GM10248 (cell line): ENCODE measurements around the gene HERC2.

ENCODE experiments used
- CTCF ChIA-PET: fragments of 300-600 bp; sonication (Branson Sonifier 250); formaldehyde crosslinking; extraction: SDS; loops from one replicate; lab custom pipeline; 2021; ENCODE audit warnings: antibody characterized with exemption; lab: Yijun Ruan, JAX
- POLR2A ChIA-PET: fragments of 350-650 bp; sonication (Branson Sonifier 250); formaldehyde crosslinking; extraction: SDS; loops from one replicate; lab custom pipeline; 2020; ENCODE audit warnings: antibody characterized with exemption; lab: Yijun Ruan, JAX
- DNase-seq: peaks from one replicate; pipeline ENCODE4 v3.0.0; 2012; ENCODE audit errors: extremely low spot score
- TF ChIP-seq, protein P1 (sequence below): IDR thresholded peaks from 2 replicates; pipeline ENCODE4 v1.5.1; 2012; ENCODE audit warnings: mild to moderate bottlenecking, low read depth; ENCODE audit errors: extremely low read depth, missing control alignments, control extremely low read depth

Gene HERC2

DNA sequence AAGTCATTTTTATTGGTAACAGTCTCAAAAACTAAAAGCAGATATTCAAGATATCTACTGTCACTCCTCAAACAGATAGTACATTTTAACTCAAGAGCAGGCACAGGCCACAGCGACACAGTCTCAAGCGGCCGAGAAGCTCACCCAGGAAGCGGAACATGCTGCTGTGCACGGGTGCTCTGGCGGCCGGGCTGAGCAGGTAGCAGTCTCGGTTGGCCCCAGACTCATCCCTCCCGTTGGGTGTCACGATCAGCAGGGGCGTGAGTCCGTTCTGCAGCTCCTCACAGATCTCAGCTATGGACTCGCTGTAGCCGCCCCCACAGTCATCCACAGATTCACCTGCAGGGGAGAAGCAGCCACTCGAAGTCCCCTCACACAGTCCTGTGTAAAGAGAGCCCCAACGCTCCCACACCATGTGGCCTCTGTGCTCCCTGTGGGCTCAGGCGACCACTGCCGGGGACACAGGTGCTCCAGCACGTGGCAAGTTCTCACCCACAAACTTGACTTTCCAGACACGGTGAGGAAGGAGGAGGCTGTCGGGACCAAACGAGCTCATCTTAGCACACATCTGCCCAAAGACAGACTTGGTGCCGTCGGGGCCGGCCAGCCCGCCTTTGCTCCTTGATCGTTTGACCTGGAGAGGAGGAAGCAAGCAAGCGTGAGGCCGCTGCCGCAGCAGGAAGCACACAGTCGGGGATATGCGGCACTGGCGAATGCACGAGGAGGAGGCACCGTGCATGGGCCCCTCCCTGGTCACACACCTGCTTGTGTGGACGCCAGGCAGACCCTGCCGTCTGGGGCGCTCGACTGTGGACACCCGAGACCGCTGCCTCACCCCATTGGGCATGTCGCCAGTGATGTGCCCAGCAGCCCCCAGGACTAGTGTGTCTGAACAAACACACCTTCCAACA is 205.2 kb downstream of the HERC2 start:
- POLR2A ChIA-PET, result no interaction called here
- no peak for DNase-seq
- CTCF ChIA-PET, result interaction anchor here (1.1 to 2.2 kb wide), 2 partner anchors 9 to 12 kb away, joined by 3 to 8 read pairs; no protein-coding TSS in a partner anchor
- TF ChIP-seq, protein P1, sequence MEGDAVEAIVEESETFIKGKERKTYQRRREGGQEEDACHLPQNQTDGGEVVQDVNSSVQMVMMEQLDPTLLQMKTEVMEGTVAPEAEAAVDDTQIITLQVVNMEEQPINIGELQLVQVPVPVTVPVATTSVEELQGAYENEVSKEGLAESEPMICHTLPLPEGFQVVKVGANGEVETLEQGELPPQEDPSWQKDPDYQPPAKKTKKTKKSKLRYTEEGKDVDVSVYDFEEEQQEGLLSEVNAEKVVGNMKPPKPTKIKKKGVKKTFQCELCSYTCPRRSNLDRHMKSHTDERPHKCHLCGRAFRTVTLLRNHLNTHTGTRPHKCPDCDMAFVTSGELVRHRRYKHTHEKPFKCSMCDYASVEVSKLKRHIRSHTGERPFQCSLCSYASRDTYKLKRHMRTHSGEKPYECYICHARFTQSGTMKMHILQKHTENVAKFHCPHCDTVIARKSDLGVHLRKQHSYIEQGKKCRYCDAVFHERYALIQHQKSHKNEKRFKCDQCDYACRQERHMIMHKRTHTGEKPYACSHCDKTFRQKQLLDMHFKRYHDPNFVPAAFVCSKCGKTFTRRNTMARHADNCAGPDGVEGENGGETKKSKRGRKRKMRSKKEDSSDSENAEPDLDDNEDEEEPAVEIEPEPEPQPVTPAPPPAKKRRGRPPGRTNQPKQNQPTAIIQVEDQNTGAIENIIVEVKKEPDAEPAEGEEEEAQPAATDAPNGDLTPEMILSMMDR, result no peak

DNA sequence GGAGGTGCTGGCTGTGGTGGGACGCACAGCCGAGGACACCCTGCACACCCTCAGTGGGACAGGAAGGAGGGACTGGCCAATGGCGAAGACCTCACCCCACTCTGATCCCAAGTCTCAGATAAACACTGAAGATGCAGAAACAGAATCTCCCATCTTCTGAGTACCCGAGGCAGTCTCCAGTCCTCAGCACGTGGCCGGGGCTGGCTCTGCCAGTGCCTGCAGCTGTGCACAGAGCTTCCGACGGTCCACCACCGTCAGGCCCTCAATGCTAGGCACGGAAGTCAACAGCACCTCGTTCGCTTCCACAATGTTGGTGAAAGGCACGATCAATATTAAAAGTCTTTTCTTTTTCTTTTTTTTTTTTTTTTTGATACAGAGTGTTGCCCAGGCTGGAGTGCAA is 206.1 kb downstream of the HERC2 start:
- TF ChIP-seq, protein P1, result no peak
- no peak for DNase-seq
- POLR2A ChIA-PET, result no interaction called here
- CTCF ChIA-PET, result interaction anchor here (0.8 to 1.1 kb wide), 2 partner anchors 10 to 13 kb away, joined by 3 read pairs; no protein-coding TSS in a partner anchor

DNA sequence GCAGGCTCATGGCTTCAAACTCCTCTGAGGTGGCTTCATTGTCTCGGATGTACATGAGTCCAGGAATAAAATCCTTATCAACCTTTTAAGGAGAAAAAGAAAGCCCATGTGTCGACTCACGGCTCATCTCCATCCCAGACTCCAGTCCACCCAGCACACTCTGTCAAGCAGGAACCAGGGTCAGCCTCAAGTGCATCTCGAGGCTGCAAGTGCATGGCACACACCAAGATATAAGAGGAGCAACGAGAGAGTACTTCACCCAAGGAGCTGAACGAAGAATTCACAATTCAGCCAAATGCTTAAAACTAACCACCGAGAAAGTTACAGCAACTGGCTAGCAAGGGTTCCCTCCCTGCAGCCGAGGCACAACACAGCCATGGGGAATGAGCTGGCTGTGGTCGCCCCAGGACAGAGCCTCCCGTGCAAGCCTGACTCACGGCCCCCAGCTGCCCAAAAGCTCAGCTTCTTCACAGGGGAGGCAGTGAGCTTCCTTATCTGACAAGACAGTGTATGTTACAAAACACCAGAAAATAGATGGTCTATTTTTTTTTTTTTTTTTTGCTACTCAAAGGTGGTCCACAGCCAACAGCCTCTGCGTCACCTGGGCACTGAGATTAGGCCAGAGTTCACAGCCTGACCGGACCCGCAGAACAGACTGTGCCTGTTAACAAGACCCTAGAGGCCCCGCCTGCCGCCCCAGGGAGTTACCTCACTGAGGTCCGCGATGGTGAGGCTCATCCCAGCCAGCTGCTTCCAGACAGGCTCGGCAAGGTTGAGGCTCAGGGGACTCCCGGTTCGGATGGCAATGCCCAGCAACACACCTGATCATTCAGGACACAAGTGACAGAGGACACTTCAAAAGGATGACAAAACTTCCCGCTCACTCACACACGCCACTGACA is 207.0 kb downstream of the HERC2 start:
- CTCF ChIA-PET, result interaction anchor here (0.8 to 1.7 kb wide), 2 partner anchors 11 kb away, joined by 3 to 9 read pairs; no protein-coding TSS in a partner anchor
- no peak for DNase-seq
- POLR2A ChIA-PET, result no interaction called here
- TF ChIP-seq, protein P1, result no peak

DNA sequence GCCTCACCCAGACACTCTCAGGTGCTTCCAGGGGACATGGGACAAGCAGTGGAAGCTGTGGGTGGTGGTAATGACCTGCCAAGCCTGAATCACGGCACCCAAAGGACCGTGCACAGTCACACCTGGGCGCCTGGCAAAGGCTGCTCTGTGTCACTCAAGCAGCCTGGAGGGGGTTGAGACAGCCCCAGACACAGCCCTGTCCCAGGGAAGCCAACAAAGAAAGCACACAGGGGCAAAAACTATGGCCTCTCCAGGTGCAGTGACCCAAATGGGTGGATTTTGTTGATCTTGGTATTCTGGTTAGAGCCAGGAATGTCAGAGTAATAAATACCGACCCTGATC is 207.9 kb downstream of the HERC2 start:
- DNase-seq, result no peak
- CTCF ChIA-PET, result interaction anchor here (0.8 to 1.7 kb wide), 2 partner anchors 12 to 15 kb away, joined by 4 to 9 read pairs; partner anchors contain the start of gene OCA2
- POLR2A ChIA-PET, result no interaction called here
- TF ChIP-seq, protein P1, result no peak

DNA sequence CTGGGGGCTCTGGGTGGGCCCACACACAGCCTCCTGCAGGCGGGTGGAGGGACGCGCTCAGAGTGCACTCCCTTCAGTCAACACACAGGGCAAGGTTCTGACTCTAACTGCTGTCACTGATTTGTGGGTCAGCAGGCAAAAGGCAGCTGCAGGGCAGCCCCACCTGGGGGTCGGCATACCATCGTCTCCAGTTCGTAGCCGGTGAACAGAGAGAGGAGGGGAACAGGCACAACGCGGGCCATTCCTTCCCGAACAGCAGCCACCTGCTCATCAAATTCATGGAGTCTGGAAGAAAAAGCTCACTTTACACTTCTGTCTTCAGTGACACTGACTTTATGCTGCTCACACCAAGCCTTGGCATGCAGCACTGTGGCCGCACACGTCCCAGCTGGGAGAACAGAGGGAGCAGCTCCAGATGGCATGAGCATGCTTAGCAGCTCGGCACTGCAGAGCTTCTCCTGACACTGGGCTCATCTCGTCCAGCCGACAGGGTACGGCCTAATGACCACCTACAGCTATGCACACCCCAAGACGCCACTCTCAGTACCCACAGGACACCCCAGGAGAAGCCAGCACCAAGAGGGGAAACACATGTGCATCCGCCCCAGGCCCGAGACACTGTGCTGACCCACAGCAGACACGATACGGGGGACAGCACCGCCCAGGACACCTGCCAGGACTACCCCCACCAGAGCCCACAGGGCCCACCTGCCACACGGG is 208.4 kb downstream of the HERC2 start:
- DNase-seq, result no peak
- CTCF ChIA-PET, result interaction anchor here (0.8 to 1.7 kb wide), 2 partner anchors 12 to 14 kb away, joined by 4 to 9 read pairs; partner anchors contain the start of gene OCA2
- POLR2A ChIA-PET, result no interaction called here
- TF ChIP-seq, protein P1, result no peak
